ENCODE results near the gene CDKL1. TPM values are rescaled to one million over a fixed set of nuclear protein-coding genes. Genes with fewer than 3 reads are reported as not detected.

The CDKL1 gene
- total and polyA plus RNA-seq, 2 donors (not counting 3 experiments of a cell fraction or from before 2014, with no cell fraction given) = 2.6 to 9.7 TPM

DNA sequence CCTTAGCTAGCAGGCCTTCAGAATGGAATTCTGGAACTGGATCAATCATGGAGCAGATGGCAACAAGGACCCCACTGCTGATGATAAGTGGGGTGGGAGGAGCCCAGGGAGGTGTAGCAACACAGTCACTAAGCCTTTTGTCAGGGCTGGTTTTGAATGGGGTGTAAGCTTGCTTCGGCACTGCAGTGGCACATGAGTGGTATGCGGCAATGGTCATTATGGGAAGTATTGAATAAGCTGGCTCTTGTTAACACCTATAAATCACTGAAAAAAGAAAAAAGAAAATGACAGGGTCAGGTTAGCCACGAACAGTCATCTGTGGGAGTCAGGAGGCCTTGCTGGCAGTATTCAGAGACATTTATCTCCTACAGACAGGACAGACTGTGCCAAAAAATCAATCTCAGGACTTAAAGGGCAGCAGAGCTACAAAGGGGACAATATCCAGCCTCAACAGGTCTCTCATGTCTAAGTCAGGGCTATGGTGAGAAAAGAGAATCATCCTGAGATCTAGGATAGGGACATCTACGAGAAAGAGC lies 19.1 kb downstream of the CDKL1 start:
- no peaks in the 10 kb centered on the region for H3K27me3 ChIP-seq (ENCODE audit: control insufficient read depth in 2 of 2, insufficient read depth in 2 of 2, low read length in 2 of 2)
- no peaks in the 10 kb centered on the region for H3K4me1 ChIP-seq (ENCODE audit: control insufficient read depth, extremely low read depth, insufficient read depth, low read length)
- H3K9ac ChIP-seq (replicated peaks; ENCODE audit: extremely low read depth, insufficient read depth, low read length) = no peak overlapping the region
- H4K20me1 ChIP-seq (replicated peaks; ENCODE audit: control insufficient read depth, extremely low read depth, insufficient read depth, low read length) = no peaks in the 10 kb centered on the region
- DNase-seq (ENCODE audit: low read depth, low spot score) = no peak
- H3K79me2 ChIP-seq (ENCODE audit: control insufficient read depth, insufficient read depth, low read length) = no peaks in the 10 kb centered on the region
- no peak overlapping the region for H3K27ac ChIP-seq (ENCODE audit: insufficient read depth, low read depth, low read length)
- TF ChIP-seq FOS (IDR thresholded peaks at IDR 0.05; ENCODE audit: borderline replicate concordance, insufficient read depth, low read length) (no peak), POLR2A (IDR thresholded peaks at IDR 0.05; ENCODE audit: low read depth, low read length) (no peak)
- no peak overlapping the region for H3K4me2 ChIP-seq (ENCODE audit: insufficient read depth, low read length)
- H3K9me3 ChIP-seq (replicated peaks; ENCODE audit: control insufficient read depth, insufficient read depth, low read length) = no peaks in the 10 kb centered on the region
- ChIA-PET POLR2A (no interaction called here), CTCF (interaction anchor here (1.8 kb wide), 1 partner anchor 57 kb away, joined by 4 read pairs; no protein-coding TSS in a partner anchor)
- no peak for FAIRE-seq
- H3K36me3 ChIP-seq (ENCODE audit: control insufficient read depth in 2 of 2, extremely low read depth in 1 of 2, insufficient read depth in 2 of 2, low read length in 2 of 2) = peaks cover 0 to 4% of the 10 kb centered on the region in 2 experiments
- intact Hi-C loops (cut with micrococcal nuclease) (no loop called here), dilution Hi-C loops (cut with MboI; ENCODE audit: extremely low pct_ligation_motif_present, low sequenced_read_pairs) (no loop called here)
- H3K9me1 ChIP-seq (replicated peaks; ENCODE audit: control insufficient read depth, extremely low read depth, insufficient read depth, low read length) = no peaks in the 10 kb centered on the region
- H3K4me3 ChIP-seq (replicated peaks in 1 of 3; ENCODE audit: insufficient read depth in 1 of 3, low read depth in 1 of 3, low read length in 3 of 3) = no peak overlapping the region
- BruUV-seq (replicated peaks) = no TSS peak
- no peak overlapping the region for H2AFZ ChIP-seq (ENCODE audit: low read depth, low read length)

DNA sequence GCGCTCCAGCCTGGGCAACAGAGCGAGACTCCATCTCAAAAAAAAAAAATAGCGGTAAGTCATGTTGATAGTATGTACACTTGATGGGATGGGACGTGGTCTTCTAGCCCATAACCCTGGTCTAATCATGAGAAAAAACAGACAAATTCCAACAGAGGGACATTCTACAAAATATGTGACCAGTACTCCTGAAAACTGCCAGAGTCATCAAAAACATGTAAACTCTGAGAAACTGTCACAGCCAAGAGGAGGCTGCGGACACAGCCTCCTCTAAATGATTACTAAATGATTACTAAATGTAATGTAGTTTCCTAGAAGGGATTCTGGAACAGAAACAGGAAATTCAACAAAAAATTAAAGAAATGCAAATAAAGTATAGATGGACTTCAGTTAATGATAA lies 20.9 kb downstream of the CDKL1 start:
- Histone ChIP-seq H4K20me1 (replicated peaks; ENCODE audit: control insufficient read depth, extremely low read depth, insufficient read depth, low read length) (no peaks in the 10 kb centered on the region), H3K36me3 (ENCODE audit: control insufficient read depth in 2 of 2, extremely low read depth in 1 of 2, insufficient read depth in 2 of 2, low read length in 2 of 2) (peaks cover 0 to 4% of the 10 kb centered on the region in 2 experiments), H3K79me2 (ENCODE audit: control insufficient read depth, insufficient read depth, low read length) (no peaks in the 10 kb centered on the region), H3K4me3 (replicated peaks in 1 of 3; ENCODE audit: insufficient read depth in 1 of 3, low read depth in 1 of 3, low read length in 3 of 3) (no peak overlapping the region), H3K4me2 (ENCODE audit: insufficient read depth, low read length) (no peak overlapping the region), H3K27me3 (ENCODE audit: control insufficient read depth in 2 of 2, insufficient read depth in 2 of 2, low read length in 2 of 2) (no peaks in the 10 kb centered on the region), H3K9me1 (replicated peaks; ENCODE audit: control insufficient read depth, extremely low read depth, insufficient read depth, low read length) (no peaks in the 10 kb centered on the region), H3K27ac (ENCODE audit: insufficient read depth, low read depth, low read length) (no peak overlapping the region), H3K4me1 (ENCODE audit: control insufficient read depth, extremely low read depth, insufficient read depth, low read length) (no peaks in the 10 kb centered on the region), H2AFZ (ENCODE audit: low read depth, low read length) (no peak overlapping the region), H3K9ac (replicated peaks; ENCODE audit: extremely low read depth, insufficient read depth, low read length) (no peak overlapping the region), H3K9me3 (replicated peaks; ENCODE audit: control insufficient read depth, insufficient read depth, low read length) (no peaks in the 10 kb centered on the region)
- TF ChIP-seq POLR2AphosphoS5 (IDR thresholded peaks at IDR 0.05; ENCODE audit: insufficient read depth, low read depth, low read length) (no peak), GATA2 (IDR thresholded peaks at IDR 0.05; ENCODE audit: insufficient read depth, insufficient read length, low read depth, low read length) (no peak), CTCF (IDR thresholded peaks at IDR 0.05; ENCODE audit: extremely low read depth in 1 of 2, insufficient read depth in 1 of 2, low read depth in 1 of 2, low read length in 2 of 2) (no peak), MAX (IDR thresholded peaks at IDR 0.05; ENCODE audit: insufficient read depth, insufficient read length) (no peak)
- FAIRE-seq = no peak
- BruUV-seq (replicated peaks) = no TSS peak
- dilution Hi-C loops (cut with MboI; ENCODE audit: extremely low pct_ligation_motif_present, low sequenced_read_pairs) = no loop called here
- intact Hi-C loops (cut with micrococcal nuclease) = no loop called here
- ChIA-PET POLR2A (no interaction called here), CTCF (no interaction called here)
- no peak for DNase-seq (ENCODE audit: low read depth, low spot score)

Measured in endothelial cell of umbilical vein (primary cell).